ENCODE results near the gene CYTH4.

DNA sequence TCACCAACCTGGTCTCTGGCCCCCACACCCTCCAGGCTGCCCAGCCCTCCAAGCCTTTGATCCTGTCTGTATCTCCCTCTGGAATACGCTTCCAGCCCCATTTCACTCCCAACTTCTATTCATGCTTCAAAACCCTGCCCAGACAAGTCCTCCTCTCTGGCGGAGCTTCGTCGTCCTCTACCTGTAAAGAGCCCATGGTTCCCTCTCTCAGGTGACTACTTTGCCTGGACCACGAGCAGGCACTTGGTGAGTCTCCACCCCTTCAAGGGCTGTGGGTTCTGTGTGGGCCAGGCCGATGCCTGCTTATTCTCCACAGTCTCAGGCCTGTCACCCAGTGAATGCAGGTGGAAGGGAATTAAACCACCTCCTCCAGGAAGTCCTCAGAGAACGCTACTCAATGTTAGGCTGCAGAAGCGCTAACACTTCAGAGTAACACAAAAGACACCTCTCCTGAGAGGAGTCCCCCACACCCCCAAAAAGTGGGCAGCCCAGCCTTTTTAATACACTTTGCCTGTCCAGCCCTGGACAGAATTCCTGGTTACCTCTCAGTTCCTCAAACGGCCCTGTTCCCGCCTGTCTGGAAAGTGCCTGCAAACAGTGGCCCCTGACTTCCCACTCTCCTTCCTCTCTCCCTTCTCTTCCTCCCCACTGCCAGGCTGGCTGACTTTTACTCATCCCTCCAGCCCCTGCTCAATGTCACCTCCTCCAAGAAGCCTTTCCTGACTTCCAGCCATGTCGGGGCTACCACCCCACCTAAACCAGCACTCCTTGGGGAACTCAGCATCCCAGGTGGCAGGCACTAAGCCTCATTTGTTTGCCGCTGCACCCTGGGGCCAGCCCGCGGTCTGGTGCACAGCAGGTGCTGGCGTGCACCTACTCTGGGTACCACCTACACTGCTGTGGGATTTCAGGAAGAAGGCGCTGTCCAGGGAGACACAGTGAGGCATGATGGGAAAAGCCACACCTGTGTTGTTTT is 47.3 kb upstream of the CYTH4 start:
- TF ChIP-seq ZNF384 (IDR thresholded peaks at IDR 0.05) (no peak), FOXM1 (IDR thresholded peaks at IDR 0.05; ENCODE audit: borderline replicate concordance) (no peak)
